HG02938 (cell line): ENCODE results near the gene RPS14.

Experiments used
- ATAC-seq: cut with Tn5 transposase; IDR thresholded peaks from one replicate; pipeline ENCODE4 v1.9.1; 2021; ENCODE audit warnings: mild to moderate bottlenecking, moderate library complexity; ENCODE audit not compliant: unreplicated experiment

The RPS14 gene

DNA sequence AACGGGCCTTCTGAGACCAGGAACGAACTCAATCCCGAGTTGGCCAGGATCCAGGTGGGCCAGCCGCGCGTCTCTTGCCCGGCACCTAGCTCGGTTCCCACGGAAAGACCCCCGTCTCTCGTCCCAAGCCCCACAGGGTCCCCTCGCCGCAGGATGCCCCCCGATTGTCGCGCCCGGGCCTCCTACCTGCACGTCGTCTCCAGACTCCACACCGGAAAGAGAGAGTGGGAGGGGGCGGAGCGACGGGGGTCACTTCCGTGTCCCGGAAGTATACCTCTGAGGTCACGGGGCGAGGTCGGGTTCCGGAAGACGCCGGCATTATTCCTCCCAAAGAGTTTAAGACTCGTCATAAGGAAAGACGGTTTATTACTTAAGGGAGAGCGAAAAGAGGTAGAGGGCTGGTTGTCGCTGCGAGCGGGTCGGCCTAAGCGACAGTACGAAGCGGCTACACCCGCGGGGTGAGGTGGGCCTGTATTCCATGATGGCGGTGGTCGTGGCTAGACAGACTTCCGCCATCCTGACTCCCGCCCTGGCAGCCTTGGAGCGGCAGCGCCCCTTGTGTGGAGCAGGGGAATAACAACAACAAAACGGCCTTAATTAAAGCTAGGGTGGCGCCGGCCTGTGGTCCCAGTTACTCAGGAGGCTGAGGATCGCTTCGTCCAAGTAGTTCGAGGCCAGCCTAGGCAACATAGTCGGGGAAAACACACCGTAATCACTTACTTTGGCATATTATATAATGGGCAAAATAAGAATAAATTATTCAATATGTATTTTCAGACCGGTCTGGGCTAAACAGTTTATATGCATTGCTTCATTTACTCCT, at the start of gene RPS14:
TSS of gene RPS14 (minus strand) at position 223 of the 823 bp plus-strand sequence. CDS start 2,006 bp downstream, outside the sequence.
- ATAC-seq: peak; percentile 90

DNA sequence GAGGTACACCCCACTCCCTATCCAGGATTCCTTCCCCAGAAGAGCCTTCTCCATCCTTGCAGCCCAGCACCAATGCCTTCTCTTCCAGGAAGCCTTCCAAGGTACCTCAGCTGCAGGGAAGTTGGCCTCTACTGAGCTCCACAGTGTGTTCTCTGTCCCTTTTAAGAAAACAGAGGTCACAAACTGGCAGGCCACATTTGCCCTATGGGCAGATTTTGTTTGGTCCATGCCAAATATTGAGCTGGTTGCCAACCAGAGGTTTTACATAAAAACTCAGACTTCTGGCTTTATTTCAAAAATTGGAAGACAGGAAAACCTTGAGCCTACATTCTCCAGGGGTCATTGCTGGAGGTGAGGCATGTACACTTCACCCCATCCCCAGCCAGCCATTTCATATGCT, 49.4 kb upstream of the RPS14 start:
- no peak for ATAC-seq

GRCh38 chr5:150498501-150498900, 49.0 kb upstream of the RPS14 start:
- no peak for ATAC-seq

DNA sequence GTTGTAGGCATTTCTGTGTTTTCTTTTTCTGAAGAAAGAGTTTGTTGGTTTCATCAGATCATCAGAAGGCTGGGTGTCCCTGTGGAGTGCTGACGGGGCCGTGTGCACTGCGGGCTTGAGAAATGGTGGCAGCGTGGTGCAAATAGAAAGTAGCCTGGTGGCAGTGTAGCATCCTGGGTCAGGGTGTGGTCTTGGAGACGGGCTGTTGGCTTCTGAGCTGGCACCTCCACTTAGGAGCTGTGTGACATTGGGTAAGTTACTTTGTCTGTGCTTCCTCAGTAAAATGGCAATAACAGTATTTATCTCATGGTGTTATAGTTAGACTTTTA, 48.4 kb upstream of the RPS14 start:
- no peak for ATAC-seq

DNA sequence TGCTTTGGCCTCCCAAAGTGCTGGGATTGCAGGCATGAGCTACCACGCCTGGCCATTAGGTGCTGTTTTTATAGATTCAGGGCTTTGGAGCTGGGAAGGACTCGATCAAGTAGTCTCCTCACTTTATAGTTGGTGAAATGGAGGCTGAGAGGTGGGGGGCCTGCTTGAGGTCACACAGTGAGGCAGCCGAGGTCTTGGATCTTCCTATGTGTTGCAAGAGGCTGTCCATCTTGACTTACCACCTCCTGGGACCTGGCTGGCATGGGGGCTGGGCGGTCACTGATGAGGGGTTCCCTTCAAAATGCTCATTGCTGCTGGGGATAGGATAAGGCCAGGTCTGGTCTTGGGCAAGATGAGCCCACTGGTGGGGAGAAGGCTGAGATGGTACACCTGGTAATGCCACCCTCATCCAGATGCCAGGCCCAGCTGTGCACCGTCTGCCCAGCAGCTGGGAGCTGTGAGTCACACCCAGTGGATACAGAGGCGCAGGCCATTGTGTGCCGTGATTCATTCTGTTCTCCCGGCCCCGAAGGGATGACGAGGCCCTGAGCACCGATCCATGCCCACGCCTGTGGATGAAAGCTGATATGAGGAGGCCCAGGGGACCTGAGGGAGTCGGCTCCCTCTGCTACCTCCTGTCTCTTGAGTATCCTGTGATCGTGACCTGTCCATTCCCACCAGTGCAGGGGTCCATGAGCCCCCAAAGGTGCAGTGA, 47.9 kb upstream of the RPS14 start:
- ATAC-seq: no peak

- ATAC-seq: no peak
Observed at GRCh38 chr5:150496534-150496933, 47.0 kb upstream of the RPS14 start.

DNA sequence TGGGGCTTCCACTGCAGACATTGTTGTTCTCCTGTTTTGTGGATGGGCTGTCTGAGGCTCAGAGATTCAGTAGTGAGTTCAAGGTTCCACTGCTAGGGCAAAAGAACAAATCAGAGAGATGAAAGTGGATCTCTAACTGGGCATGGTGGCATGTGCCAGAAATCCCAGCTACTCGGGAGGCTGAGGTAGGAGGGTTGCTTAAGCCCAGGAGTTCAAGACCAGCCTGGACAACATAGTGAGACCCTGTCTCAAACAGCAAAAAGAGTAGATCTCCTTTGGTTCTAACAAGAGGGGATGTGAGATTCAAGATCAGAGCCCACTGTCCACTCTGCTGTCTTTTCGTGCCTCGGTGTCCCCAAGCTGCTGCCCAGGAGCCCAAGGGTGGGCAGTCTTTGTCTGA, 46.6 kb upstream of the RPS14 start:
- no peak for ATAC-seq

GRCh38 chr5:150492621-150493020, 43.1 kb upstream of the RPS14 start:
- no peak for ATAC-seq

GRCh38 chr5:150491876-150492275, 42.3 kb upstream of the RPS14 start:
- ATAC-seq: no peak

DNA sequence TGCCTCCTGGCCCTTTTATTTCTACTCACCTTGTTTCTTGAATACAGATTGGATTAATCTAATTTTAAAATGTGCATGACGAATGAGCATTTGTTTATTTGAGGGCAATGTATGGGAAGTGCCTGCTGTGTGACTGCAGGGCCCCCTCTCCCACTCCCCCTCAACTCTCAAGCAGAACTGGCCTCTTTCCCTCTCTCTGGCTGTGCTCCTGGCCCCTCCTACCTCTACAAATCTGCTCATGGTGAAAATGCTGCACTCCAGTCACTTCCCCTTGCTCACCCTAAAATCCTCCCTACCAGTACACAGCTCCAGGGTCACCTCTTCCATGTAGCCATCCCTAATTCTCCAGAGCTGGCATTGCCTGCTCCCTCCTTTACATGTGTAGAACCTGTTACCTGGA, 41.2 kb upstream of the RPS14 start:
- no peak for ATAC-seq

GRCh38 chr5:150490296-150490669, 40.7 kb upstream of the RPS14 start:
- no peak for ATAC-seq

DNA sequence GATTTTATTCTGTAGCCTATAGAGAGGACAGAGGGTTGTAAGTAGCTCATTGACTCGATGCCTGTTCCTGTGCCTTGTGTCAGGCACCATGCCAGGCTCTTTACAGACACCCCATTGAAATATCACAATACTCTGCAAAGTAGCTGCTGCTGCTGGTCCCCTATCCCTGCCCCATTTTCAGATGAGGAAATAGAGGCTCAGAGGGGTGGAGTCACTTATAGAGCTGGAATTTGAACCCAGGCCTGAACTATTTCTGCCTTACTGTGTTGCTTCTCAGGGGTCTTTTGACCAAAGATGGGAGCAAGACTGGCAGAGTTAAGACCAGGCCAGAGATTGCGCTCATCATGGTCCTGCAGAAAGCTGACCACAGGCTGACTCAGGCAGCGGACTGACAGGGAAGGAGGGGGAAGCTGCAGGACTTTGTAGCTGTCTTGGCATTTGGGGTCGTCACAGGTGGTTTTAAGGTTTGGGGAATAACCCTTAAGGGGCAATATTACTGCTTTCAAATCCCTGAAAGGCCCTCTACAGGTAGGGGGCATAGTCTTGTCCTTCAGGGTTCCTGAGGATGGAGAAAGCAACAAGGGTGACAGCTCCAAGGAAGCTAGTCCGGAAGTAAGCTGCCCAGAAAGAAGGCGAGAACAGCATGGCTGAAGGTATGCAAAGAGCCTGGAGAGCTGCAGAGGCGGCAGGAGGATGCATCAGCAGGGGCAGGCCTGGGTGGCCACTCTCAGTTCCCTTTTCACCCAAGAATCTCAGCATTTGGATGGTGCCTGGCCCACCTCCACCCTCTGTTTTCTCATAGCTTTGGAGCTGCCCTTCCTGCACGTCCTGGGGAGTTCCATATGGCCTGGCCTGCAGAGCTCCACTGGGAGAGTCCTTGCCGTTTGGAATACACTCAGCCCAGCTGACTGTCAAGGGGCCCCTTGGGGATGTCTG, 40.1 kb upstream of the RPS14 start:
- peak; percentile 86 for ATAC-seq

GRCh38 chr5:150488519-150489359, 39.2 kb upstream of the RPS14 start:
- ATAC-seq: no peak

- ATAC-seq: no peak
Observed at GRCh38 chr5:150487199-150488061, 37.9 kb upstream of the RPS14 start.

GRCh38 chr5:150486402-150487198, 37.1 kb upstream of the RPS14 start:
- no peak for ATAC-seq

- no peak for ATAC-seq
Observed at GRCh38 chr5:150485693-150486401, 36.3 kb upstream of the RPS14 start.

DNA sequence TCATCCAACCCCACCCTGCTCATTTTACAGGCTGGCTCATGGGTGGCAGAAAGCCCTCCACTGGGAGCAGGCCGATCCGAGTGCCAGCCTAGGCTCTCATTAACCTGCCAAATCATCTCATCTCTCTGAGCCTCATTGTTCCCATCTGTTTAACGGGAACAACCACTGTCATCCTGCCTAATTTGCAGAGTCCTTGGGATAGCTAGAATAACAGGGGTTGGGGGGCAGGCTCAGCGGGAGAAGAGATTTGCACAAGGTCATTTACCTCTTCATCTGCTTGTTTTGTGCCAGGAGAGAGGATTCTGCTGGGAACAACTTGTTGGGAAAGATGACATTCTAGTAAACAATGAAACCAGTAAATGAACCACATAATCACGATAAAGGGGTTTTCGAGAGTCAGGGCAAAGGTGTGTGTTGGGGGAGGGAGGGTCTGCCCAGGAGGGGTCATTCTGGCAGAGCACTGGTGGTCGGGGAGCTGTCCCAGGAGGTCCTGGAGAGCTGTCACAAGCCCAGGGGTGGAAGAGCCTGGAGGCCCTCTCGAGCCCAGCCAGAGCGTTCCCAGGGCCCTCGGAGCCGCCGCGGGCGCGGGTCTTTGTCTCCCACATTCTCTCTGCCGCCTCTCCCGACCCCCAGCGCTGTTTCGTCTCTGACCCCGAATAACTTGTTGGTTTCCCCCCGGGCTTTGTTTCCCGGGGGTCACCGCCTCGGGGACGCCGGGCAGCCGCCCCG, 35.6 kb upstream of the RPS14 start:
- ATAC-seq: no peak
